Hippocampal formation (tissue), 2 donors: ENCODE results near the gene HIF1A.
"Not testable (repeated sequence)": the region's sequence is repeated elsewhere in the genome, so short reads cannot be mapped to it uniquely, and the experiment has no call there.

Experiments
- DNase-seq, 2 donors: peaks; one replicate each; lab custom pipeline; 2025; lab: John Stamatoyannopoulos, UW

The HIF1A gene

DNA sequence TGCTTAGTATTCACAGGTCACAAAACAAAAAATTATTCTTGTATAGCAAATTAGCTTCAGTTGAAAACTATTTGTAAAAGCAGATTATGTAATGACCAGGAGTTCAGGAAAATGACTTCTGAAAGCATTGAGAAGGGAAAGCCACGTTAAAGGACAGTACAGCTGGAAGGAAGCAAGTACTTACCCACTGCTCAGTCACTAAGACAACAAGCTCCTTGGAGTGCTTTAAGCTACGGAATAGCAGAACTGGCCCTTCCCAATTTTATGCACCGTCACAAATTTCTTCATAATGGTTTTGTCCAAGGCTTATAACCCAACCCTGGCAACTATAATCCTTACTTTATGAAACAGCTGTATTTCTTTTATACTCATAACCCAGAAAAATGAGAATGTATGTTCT, 54.0 kb downstream of the HIF1A start:
- no peak for DNase-seq

DNA sequence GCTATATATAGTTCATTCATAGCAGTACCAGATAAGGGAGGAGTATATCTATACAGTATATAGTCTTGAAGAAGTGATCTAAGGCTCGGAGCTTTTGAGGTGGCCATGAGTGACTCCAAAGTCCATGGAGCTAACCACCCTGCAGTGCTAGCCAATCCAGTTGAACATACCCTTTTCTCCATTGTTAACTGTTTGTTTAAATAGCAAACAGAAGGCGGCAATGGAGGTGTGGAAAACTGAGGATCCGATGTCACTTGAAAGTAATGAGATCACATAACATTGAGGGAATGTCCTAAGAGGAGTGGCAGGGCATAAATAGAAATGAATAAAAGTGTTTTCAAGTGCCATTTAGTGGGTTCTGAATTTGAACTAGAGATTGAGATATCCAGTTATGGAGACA, 54.6 kb downstream of the HIF1A start:
- DNase-seq: no peak

DNA sequence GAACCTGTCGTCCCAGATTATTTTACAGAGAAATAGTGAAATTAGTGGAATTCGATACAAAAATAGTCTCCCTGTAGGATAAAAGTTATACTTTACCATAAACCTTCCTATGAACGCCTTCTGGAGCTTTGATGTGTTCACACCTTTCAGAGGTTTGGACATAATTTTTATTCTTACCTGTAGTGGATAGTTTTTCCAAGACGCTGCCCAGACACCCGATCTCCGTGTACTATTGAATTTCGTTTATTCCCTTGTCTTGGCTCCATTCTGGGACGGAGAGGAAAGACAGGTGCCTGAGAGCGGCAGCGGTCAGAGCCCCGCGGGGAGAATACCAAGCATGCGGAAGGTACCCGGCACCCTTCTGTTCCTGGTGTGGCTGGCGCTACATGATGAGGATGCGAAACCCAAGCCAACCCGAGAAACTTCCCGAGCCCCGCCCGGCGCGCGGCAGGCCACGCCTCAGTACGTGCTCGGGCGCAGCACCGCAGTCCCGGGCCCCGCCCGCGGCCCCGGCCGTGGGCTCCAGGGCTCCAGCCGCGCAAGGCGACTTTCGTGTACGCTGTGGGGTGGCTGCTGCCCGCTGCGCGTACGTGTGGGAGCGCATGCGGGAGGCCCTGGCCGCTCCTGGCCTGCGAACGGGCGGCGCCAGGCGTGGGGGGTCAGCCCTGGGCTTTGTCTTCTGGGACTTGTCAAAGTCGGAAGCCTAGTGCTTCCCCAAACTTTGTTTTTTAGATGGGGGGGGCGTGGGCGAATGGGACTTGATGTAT, 55.6 kb downstream of the HIF1A start:
- peak; percentile 30 to 41 for DNase-seq

DNA sequence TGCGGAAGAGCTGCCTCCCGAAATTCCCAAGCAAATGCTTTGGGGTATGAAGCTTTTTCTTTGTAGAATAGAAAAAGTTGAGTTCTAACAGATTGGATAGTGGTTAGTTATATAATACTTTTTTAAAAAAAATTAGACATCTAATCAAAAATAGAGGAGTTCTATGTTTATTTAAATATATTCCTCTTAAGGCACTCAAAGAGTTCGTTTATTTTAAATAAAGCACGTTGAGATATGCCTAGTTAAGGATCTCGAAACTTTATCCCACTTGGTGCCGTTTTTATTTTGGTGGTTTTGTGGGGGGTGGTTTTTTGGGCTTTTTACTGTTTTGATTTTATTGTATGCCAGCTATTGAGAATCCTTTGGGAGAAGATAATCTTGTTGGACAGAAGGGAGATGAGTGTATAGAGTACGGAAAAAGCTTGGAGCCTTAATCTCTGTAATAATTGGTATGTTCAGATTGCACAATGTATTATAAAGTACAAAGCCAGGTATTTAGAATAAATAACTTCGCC, 56.2 kb downstream of the HIF1A start:
- DNase-seq: no peak

DNA sequence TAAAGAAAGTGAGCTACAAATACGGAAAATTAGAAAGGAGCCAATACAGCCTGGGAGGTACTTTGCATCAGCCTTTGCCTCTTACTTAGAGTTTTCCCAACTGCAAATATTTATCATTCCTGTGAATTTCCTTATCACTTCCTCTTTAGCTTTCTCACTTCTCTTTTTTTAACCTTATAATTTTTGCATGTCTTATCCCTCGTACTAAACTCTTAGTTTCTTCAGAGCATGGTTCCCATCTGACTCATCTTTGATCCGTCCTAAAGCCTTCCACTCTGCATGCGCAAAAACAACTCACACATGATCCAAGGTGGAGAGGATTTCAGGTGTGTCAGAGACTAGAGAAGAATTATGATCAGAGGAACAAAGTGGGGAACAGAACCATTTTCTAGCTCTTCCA, 57.3 kb downstream of the HIF1A start:
- no peak for DNase-seq

DNA sequence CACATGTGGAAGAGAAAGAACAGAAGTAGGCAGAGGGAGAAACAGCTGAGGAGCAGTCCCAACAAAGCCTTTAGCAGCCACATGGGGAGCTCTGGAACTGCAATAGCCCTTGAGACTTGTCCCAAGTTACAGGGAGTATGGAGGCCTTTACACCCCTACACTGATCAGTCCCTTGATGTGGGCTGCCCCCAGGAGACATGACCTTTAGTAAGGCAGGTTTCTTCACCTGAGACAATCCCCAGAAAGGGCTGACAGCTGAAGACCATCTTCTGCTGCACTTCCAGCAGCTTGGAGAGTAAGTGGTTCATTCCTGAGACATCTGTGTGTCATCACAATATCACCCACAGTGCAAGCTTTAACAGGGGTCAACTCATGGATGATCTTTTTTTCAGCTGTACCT, 58.3 kb downstream of the HIF1A start:
- no peak for DNase-seq

DNA sequence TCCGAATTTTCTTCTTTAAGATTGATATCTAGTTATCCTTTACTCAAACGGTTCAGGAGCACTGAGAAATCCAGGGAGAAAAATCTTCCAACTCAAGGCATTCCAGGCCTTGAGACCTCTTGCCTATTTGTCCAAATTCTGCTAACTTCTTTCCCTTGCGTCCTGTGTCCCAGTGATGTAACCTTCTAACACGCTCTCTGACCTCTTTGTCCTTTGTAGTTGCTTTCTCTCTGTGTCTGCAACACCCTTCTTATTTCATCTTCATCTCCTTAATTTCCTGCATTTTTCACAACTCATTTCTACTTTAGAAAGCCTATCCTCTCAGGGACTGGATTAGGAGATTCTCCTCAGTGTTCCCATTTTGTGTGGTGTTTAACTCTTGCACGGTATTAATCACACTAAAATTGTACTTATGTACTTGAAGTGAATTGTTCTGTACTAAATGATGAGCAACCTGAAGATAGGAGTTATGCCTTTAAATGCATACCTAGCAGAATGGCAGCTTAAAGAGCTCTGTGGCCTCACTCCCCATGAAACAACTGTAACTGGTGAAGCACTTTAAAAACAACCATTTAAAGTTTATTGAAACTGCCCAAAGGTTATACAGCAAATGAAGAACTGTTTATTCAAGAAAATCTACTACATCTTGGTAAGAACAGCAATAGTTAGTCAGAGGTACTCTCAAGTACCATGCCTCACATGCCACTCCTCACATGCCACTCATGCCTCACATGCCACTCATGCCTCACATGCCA, 59.5 kb downstream of the HIF1A start:
- no peak for DNase-seq

DNA sequence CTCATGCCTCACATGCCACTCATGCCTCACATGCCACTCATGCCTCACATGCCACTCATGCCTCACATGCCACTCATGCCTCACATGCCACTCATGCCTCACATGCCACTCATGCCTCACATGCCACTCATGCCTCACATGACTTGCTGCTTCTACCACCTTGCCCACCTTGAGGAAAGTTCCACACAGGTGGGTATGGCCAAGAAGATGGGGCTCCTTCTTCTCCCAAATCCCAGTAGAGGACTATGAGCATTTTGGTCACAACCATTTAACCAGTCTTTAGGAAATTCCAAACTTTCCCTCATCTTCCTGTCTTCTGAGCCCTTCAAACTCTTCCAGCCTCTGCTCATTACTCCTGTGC, 60.0 kb downstream of the HIF1A start:
- DNase-seq: not testable (repeated sequence)

DNA sequence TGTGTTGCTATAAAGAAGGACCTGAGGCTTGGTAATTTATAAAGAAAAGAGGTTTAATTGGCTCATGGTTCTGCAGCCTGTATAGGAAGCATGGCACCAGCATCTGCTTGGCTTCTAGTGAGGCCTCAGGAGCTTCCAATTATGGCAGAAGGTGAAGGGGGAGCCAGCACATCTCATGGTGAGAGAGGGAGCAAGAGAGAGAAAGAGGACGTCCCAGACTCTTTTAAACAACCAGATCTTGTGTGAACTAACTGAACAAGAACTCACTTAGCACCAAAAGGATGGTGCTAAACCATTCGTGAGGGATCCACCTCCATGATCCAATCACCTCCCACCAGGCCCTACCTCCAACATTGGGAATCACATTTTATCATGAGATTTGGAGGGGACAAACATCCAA, 60.8 kb downstream of the HIF1A start:
- DNase-seq: no peak

DNA sequence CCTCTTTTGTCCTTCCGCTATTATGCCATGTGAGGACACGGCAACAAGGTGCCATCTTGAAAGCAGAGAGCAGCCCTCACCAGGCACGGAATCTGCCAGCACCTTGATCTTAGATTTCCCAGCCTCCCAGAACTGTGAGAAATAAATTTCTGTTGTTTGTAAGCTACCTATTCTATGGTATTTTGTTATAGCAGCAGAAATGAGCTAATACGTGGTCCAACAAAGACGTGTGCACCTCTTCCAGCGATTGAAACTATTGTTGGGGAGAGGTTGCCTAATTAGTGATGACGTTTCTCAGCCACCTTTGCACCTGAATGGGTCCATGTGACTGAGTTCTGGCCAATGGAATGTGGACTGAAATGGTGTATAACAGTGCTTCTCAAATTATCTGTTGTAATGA, 64.6 kb downstream of the HIF1A start:
- no peak for DNase-seq

DNA sequence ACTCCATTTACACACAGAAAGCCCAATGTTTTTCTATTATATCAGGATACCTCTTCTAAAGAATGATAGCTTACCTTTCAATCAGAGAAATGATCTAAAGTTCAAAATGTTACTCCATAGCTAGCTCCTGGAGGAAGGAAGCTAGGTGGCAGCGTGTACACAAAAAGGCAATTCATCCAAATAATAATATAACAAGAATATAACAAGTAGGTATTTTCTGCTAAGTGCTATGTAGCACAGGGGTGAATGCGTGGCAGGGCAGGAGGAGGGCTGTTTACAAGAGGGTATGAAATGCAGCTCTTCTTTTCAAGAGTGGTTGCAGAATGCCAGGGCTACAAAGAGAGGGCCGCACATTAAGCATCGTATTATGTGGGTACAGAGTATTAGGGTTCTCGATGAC, 66.2 kb downstream of the HIF1A start:
- no peak for DNase-seq

DNA sequence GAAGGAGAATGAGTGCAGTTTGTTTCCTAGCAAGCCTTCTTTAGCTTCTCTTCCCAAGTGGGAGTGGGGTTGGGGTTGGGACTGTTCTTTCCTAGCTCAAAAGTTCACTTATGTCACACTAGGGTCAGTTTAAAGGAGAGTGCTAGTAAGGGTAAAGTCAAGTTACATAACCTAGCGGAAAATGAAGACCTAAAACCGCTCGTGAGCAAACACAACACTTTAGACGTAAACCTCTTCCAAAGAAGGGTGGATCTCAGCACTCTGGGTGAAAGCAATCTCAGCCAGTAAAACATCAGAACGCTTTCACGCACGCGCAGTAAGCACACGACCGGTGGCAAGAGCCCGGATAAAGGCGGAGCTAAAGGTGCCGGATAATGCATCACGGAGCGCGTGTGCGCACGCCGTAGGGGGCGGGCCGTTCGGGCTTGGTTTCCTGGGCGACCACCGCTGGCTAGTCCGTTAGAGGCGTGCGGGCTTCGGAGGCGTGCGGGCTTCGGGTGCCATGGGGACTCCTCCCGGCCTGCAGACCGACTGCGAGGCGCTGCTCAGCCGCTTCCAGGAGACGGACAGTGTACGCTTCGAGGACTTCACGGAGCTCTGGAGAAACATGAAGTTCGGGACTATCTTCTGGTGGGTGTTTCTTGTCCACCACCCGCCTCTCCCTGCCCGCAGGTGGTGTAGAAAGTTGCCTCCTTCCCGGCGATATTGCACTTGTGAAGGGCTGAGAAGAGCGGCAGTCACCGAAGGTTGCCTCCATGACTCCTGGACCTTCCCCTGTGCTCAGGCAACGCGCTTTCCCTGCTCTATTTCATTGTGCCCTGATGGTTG, 66.9 kb downstream of the HIF1A start, which contains the start of gene SNAPC1:
TSS of gene SNAPC1 (plus strand) at position 462 of the 828 bp plus-strand sequence. CDS start at position 503, 41 bp downstream.
- DNase-seq: peak; percentile 89 to 95

DNA sequence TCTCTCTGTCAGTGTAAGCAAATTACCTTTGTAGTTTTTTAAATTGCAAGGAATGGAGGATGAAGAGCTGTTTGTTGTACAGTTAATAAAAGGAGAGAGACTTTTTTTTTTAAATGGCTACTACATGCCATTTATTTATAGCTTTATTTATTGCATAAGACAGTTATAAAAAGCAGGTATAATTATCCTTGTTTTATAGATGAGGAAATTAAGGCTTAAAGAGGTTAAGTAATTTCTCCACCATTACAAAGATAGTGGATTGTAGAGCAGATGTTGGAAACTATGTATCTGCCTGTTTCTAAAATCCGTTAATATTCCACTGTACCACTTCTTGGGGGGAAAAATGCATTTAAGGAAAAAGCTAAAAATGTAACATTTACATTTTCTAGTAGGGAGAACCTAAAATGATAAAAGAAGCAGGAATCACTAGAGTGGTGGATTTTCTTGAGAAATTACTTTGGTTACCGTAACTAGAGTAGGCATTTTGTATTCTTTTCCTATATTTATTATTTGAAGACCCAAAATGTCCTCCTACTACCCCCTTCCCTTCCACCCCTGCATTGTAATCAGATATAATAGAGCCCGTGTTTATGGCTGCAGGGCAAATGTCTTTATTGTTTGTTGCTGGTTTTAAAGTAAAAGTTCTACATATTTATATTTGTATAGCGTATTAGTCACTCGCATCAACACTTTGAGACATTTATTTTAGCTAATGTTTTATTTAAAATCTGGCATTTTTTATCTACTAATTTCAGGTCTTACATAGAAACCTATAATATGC, 69.2 kb downstream of the HIF1A start:
- DNase-seq: no peak

DNA sequence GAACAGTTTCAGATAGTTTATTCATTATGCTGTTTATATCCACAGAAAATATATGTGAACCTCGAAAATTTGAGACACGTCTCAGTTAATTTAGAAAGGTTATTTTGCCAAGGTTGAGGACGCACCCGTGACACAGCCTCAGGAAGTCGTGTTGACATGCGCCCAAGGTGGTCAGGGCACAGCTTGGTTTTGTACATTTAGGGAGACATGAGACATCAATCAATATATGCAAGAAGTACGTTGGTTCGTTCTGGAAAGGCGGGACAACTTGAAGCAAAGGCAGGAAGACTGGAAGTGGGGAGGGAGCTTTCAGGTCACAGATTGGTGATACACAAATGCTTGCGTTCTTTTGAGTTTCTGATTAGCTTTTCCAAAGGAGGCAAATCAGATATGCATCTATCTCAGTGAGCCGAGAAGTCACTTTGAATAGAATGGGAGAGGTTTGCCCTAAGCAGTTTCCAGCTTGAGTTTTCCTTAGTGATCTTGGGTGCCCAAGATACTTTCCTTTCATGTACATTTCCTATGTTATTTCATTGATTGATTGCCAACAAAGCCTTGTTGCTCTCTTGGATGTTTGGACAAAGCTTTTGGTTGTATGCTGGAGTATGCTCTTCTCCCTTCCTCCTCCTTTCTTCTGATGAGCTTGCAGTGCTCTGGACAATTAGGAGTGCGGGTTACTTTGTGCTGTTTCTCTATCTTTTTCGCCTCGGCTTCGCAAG, 70.1 kb downstream of the HIF1A start:
- no peak for DNase-seq

DNA sequence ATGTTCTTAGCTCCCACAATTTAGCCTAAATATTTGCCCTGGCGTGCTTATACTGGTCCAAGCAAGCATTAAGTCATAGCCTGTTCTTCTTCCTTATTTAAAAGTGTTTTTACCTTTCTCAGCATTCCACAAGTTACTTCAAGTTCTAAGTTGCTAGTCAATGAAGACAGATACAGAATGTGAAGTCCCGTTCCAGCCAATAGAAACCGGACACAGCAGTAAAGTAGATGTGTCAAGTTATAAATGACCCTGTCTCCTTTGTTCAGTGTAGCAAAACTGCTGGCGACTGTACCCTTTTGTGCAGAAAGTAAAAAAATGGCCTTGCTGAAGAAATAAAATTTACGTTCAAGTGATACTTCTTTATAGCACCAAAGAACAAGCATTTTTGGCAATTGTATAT, 70.8 kb downstream of the HIF1A start:
- no peak for DNase-seq

DNA sequence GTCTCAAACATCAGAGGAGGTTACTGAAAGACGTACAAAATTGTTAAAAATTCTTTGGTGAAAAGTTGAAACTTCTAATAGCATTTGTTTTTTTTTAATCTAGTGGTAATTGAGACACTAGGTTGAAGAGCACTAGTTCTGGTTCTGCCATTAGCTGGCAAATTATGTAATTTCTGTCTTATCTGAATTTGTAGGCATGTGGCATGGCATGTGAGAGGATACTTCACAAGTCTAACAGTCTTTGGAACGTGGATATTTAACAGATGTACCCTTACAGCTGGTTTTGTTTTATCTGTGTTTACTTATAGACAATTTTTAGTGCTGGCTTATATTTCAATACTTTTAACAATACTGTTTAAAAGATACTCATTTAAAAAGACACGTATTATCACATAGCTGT, 72.9 kb downstream of the HIF1A start:
- DNase-seq: no peak

DNA sequence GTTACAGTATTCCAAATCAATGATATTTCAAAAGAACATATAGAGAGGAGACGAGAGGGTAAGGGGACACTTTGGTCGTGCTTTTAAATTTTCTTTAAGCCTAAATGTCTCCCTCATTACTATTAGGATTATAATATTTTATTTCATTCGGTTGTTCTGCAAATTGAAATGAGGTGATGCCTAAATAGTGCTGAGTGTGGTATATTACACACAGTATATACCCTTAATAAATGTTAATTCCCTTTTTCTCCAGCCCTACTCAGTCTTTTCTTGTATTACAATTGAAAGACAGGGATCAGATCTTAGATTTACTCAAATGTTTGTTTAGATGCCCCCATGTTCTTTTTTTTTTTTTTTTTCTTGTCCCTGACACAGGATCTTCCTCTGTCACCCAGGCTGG, 74.6 kb downstream of the HIF1A start:
- DNase-seq: no peak

DNA sequence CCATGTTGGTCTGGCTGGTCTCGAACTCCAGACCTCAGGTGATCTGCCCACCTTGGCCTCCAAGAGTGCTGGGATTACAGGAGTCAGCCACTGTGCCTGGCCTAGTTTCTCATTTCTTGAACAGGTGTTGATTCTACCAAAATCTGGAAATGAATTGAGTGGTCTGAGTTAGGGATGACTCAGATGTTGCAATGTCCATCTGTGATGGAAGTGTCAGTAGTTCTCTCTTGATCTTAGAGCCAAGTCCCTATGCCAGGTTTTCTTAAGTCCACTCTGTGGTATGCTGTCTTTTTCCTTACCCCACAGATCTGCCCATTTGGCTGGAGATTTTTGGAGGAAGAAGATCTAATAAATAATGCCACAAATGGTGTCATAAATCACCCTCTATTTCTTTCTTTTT, 79.5 kb downstream of the HIF1A start:
- DNase-seq: no peak

DNA sequence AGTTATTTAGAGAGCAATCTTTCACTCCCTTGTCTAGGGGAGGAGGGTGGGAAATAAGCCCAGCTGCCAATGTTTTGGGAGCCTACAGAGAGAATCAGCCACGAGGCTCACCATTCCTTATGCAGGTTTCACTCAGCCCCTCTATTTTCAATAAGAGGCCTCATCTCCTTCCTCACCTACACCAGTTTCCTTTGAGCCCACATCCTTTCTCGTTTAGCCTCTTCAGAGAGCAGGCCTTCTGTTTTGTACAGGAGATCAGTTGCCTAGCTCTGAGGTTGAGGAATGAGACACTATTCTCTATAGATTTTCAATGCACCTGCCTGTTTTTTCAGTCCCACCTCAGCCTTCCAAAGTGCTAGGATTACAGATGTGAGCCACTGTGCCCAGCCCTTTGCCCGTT, 84.8 kb downstream of the HIF1A start:
- DNase-seq: no peak

DNA sequence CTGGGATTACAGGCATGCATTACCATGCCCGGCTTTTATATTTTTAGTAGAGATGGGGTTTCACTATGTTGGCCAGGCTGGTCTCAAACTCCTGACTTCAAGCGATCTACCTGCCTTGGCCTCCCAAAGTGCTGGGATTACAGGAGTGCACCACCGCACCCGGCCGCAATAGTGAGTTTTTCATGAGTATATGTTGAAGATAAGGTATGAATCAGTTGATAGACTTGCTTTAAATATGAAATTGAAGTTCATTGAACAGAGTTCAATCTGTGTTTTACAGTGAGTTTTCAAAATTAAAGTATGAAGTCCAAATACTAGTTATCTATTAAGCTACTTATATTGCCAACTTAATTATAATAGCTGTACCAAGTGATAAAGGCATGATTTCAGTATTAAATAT, 102.0 kb downstream of the HIF1A start:
- no peak for DNase-seq
